ENCODE measurements around the gene SUPT4H1. TPM values are rescaled to one million over a fixed set of nuclear protein-coding genes. Genes with fewer than 3 reads are reported as not detected.

SUPT4H1 gene
- total RNA-seq, 1 donor from 2014 or later, result 62.6 TPM

DNA sequence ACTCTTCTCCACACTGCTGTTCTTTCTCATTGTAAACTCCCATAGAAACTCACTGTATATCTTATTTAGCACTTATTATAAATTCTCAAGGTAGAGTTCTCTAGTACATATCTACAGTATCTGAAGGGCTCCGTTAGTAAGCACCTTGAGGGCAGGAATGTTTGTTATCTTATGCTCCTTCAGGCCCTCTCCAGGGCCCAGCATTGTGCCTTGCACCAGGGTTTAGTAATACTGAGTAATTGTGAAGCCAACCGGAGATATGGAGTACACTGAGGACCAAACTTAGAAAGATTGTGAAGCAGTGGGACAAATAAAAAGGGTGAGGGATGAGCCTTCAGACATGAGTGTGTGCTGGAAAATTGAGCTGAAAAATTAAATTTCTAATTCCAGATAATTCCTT is 38.9 kb upstream of the SUPT4H1 start:
- H3K9ac ChIP-seq (ENCODE audit: low read depth in 1 of 3, low read length in 3 of 3), result no peak overlapping the region
- H3K27ac ChIP-seq (ENCODE audit: low read depth, low read length), result no peak overlapping the region
- H3K36me3 ChIP-seq (ENCODE audit: control insufficient read depth in 3 of 3, insufficient read depth in 3 of 3, low read length in 3 of 3), result no peaks in the 10 kb centered on the region
- H3K4me1 ChIP-seq (ENCODE audit: control insufficient read depth in 3 of 3, insufficient read depth in 3 of 3, low read length in 3 of 3), result no peaks in the 10 kb centered on the region
- peaks cover 0 to 13% (median 11%) of the 10 kb centered on the region in 3 donors for H3K27me3 ChIP-seq (ENCODE audit: control insufficient read depth in 3 of 3, insufficient read depth in 3 of 3, low read length in 3 of 3)
- no peaks in the 10 kb centered on the region for H3K9me3 ChIP-seq (ENCODE audit: control insufficient read depth in 3 of 3, low read length in 3 of 3)
- no peak overlapping the region for H3K4me3 ChIP-seq (ENCODE audit: low read length in 3 of 3)

DNA sequence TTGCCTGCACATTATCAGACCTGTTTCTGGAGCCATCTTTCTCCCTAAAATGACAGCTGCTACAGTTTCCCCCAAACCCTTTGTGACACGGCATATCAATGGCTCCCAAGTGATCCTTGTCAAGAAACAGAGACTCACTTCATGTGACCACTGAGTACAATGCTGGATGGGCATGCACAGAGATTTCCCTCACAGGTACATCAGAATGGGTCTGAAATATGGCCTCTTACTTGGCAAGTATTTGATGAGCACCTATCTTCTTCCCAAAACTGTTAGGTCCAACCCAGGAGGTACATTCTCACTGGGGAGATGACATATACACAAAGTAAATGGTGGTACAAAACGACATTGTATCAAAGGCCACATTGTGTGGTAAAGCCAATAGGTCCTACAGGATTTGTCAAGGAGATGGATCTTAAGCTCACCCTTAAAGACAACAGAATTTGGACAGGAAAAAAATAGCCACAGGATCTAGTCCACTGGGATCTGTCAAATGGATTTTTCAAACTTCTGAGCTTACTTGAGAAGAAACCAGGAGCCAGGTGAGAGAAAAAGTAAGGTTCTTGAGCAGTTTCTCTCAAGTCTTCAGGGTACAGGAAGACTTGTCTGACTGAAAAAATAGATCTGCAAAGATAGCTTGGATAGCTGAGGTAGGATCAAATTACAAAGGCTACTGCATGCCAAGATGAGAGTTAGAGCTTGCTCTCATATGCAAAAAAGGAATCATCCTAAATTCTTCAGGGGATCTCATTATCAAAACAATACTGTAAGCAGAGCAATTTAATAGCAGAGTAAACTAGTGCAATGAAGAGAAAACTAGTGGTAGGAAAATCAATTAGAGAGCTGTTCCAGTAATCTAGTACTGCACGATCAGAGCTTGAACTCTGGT is 36.5 kb upstream of the SUPT4H1 start:
- Histone ChIP-seq H3K27ac (ENCODE audit: low read depth, low read length) (no peak overlapping the region), H3K4me3 (ENCODE audit: low read length in 3 of 3) (no peak overlapping the region), H3K9me3 (ENCODE audit: control insufficient read depth in 3 of 3, low read length in 3 of 3) (no peaks in the 10 kb centered on the region), H3K36me3 (ENCODE audit: control insufficient read depth in 3 of 3, insufficient read depth in 3 of 3, low read length in 3 of 3) (no peaks in the 10 kb centered on the region), H3K4me1 (ENCODE audit: control insufficient read depth in 3 of 3, insufficient read depth in 3 of 3, low read length in 3 of 3) (no peaks in the 10 kb centered on the region), H3K9ac (ENCODE audit: low read depth in 1 of 3, low read length in 3 of 3) (no peak overlapping the region), H3K27me3 (ENCODE audit: control insufficient read depth in 3 of 3, insufficient read depth in 3 of 3, low read length in 3 of 3) (peaks cover 0 to 10% (median 8%) of the 10 kb centered on the region in 3 donors)

DNA sequence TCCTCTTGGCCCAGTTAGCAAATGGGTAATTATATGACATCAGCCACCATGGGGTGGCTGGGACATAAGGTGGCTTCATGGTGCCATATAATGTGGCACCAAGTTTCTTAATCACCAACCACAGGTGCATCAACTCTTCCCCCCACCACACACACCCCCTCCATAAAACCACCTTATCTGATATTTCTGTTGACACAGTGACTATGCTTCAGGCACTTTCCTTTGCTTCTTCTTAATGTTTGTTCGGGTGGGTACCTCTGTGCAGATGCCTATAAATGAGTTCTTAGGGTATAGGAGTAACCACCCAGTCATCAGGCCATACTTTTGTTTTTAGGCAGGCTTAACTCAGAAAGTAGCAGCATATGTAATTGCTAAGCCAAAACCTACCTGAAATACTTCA is 35.8 kb upstream of the SUPT4H1 start:
- H3K4me1 ChIP-seq (ENCODE audit: control insufficient read depth in 3 of 3, insufficient read depth in 3 of 3, low read length in 3 of 3), result no peaks in the 10 kb centered on the region
- no peak overlapping the region for H3K4me3 ChIP-seq (ENCODE audit: low read length in 3 of 3)
- no peaks in the 10 kb centered on the region for H3K9me3 ChIP-seq (ENCODE audit: control insufficient read depth in 3 of 3, low read length in 3 of 3)
- H3K36me3 ChIP-seq (ENCODE audit: control insufficient read depth in 3 of 3, insufficient read depth in 3 of 3, low read length in 3 of 3), result no peaks in the 10 kb centered on the region
- no peak overlapping the region for H3K9ac ChIP-seq (ENCODE audit: low read depth in 1 of 3, low read length in 3 of 3)
- peaks cover 0 to 10% (median 8%) of the 10 kb centered on the region in 3 donors for H3K27me3 ChIP-seq (ENCODE audit: control insufficient read depth in 3 of 3, insufficient read depth in 3 of 3, low read length in 3 of 3)
- H3K27ac ChIP-seq (ENCODE audit: low read depth, low read length), result no peak overlapping the region

DNA sequence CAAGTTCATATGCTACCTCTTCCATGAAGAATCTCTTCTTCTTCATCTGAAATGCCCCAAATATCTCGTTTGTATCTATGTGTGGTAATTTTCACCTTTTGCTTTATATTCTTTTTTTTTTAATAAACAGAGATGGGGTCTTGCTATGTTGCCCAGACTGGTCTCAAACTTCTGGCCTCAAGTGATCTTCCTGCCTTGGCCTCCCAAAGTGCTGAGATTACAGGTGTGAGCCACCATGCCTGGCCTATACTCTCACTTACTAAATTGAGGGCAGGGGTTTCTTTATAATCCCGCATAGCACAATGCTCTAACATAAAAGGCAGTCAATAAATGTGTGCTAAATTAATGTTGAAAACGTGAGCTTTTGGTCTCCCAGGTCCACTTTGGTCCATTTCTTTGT is 34.7 kb upstream of the SUPT4H1 start:
- H3K27me3 ChIP-seq (ENCODE audit: control insufficient read depth in 3 of 3, insufficient read depth in 3 of 3, low read length in 3 of 3), result peaks cover 0 to 10% (median 6%) of the 10 kb centered on the region in 3 donors
- H3K9me3 ChIP-seq (ENCODE audit: control insufficient read depth in 3 of 3, low read length in 3 of 3), result no peaks in the 10 kb centered on the region
- no peak overlapping the region for H3K9ac ChIP-seq (ENCODE audit: low read depth in 1 of 3, low read length in 3 of 3)
- no peak overlapping the region for H3K27ac ChIP-seq (ENCODE audit: low read depth, low read length)
- no peak overlapping the region for H3K4me3 ChIP-seq (ENCODE audit: low read length in 3 of 3)
- H3K36me3 ChIP-seq (ENCODE audit: control insufficient read depth in 3 of 3, insufficient read depth in 3 of 3, low read length in 3 of 3), result no peaks in the 10 kb centered on the region
- H3K4me1 ChIP-seq (ENCODE audit: control insufficient read depth in 3 of 3, insufficient read depth in 3 of 3, low read length in 3 of 3), result peaks cover 0 to 3% (median 0%) of the 10 kb centered on the region in 3 donors

DNA sequence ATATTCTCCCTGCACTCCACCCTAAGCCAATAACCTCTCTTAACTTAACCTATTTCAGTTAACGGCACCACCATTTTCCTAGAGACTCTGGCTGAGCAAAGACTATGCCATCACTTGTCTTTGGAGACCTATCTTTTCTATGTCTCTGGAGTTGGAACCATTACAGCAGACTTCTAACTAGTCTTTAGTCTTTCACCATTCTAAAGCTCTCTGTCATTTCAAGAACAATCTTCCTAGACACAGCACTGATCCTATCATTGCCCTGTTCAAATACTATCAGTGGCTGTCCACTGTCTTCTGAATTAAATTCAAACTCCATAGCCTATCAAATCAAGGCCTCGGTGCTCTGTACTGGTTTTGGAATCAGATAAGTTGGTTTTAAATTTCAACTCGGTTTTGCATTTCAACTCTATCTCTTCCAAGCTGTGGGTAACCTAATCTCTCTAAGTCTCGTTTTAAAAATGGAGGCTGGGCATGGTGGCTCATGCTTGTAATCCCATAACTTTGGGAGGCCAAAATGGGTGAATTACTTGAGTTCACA is 33.4 kb upstream of the SUPT4H1 start:
- Histone ChIP-seq H3K9me3 (ENCODE audit: control insufficient read depth in 3 of 3, low read length in 3 of 3) (no peaks in the 10 kb centered on the region), H3K9ac (ENCODE audit: low read depth in 1 of 3, low read length in 3 of 3) (no peak overlapping the region), H3K27me3 (ENCODE audit: control insufficient read depth in 3 of 3, insufficient read depth in 3 of 3, low read length in 3 of 3) (peaks cover 0 to 3% (median under 1%) of the 10 kb centered on the region in 3 donors), H3K4me1 (ENCODE audit: control insufficient read depth in 3 of 3, insufficient read depth in 3 of 3, low read length in 3 of 3) (peaks cover 0 to 3% (median 0%) of the 10 kb centered on the region in 3 donors), H3K4me3 (ENCODE audit: low read length in 3 of 3) (no peak overlapping the region), H3K36me3 (ENCODE audit: control insufficient read depth in 3 of 3, insufficient read depth in 3 of 3, low read length in 3 of 3) (no peaks in the 10 kb centered on the region), H3K27ac (ENCODE audit: low read depth, low read length) (no peak overlapping the region)

DNA sequence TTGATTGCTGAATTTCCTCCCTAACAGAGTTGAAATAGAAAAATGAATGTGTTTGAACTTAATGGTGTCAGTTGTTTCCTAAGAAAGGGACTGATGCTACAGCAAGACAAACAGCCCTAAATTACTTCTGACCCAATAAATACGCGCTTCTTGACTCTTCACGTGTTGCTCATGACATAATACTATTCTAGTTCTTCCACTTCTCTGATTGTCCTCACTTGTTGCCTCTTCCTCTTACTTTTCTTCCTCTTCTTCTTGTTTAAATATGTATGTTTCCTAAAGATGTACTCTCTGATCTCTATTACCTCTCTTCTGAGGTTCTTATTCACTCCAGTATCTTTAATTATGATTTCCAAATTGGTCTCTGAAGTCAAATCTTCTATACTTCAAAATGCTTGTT is 32.9 kb upstream of the SUPT4H1 start:
- Histone ChIP-seq H3K27ac (ENCODE audit: low read depth, low read length) (no peak overlapping the region), H3K36me3 (ENCODE audit: control insufficient read depth in 3 of 3, insufficient read depth in 3 of 3, low read length in 3 of 3) (no peaks in the 10 kb centered on the region), H3K4me3 (ENCODE audit: low read length in 3 of 3) (no peak overlapping the region), H3K4me1 (ENCODE audit: control insufficient read depth in 3 of 3, insufficient read depth in 3 of 3, low read length in 3 of 3) (peaks cover 0 to 3% (median 0%) of the 10 kb centered on the region in 3 donors), H3K9me3 (ENCODE audit: control insufficient read depth in 3 of 3, low read length in 3 of 3) (no peaks in the 10 kb centered on the region), H3K27me3 (ENCODE audit: control insufficient read depth in 3 of 3, insufficient read depth in 3 of 3, low read length in 3 of 3) (peaks cover 0 to 3% (median 0%) of the 10 kb centered on the region in 3 donors), H3K9ac (ENCODE audit: low read depth in 1 of 3, low read length in 3 of 3) (no peak overlapping the region)

DNA sequence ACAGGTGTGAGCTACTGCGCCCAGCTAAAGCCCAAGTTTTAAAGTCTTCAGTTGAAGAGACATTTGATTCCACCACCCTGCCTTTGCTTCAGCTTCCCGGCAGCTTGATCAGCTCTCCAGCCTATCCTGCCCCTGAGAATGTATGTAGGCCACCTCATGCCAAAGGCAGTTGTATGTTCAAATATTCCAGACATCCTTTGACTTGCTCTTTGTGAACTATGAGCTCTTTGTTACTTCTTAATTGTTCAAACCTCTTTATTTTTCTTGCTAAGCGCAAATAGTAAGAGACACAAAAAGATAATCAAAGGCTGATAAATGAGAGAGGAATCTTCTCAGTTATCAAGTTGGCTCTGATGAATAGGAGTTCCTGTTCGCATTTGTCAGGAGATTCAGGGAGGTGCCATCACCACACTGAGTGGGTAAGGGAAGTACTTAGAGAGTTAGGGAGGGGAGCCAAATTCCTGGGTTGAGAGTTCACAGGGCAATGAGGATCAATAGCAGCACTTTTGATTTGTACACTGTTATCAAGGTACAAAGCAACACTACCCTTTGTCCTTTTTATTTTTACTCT is 32.0 kb upstream of the SUPT4H1 start:
- Histone ChIP-seq H3K9me3 (ENCODE audit: control insufficient read depth in 3 of 3, low read length in 3 of 3) (no peaks in the 10 kb centered on the region), H3K27ac (ENCODE audit: low read depth, low read length) (no peak overlapping the region), H3K9ac (ENCODE audit: low read depth in 1 of 3, low read length in 3 of 3) (no peak overlapping the region)

DNA sequence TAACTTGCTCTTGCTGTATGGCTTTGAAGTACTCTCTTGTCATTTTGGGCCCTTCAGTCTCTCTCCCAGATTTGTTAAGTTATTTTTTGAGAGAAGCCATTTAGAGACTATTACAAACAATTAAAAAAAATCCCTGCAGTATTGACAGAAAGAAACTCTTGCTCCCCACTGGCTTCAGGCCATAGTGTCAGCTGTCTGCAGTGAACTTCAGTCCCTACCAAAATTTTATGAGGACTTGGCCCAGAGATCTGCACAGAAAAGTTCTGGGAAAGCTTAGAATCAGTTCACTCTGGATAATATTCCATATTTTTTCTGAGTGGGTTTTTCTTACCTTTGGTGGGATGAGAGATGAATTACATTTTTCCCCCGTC is 30.9 kb upstream of the SUPT4H1 start:
- Histone ChIP-seq H3K4me3 (ENCODE audit: low read length in 3 of 3) (no peak overlapping the region), H3K36me3 (ENCODE audit: control insufficient read depth in 3 of 3, insufficient read depth in 3 of 3, low read length in 3 of 3) (no peaks in the 10 kb centered on the region), H3K27ac (ENCODE audit: low read depth, low read length) (no peak overlapping the region), H3K27me3 (ENCODE audit: control insufficient read depth in 3 of 3, insufficient read depth in 3 of 3, low read length in 3 of 3) (peaks cover 0 to 3% (median 0%) of the 10 kb centered on the region in 3 donors), H3K9me3 (ENCODE audit: control insufficient read depth in 3 of 3, low read length in 3 of 3) (no peaks in the 10 kb centered on the region), H3K4me1 (ENCODE audit: control insufficient read depth in 3 of 3, insufficient read depth in 3 of 3, low read length in 3 of 3) (peaks cover 0 to 3% (median 0%) of the 10 kb centered on the region in 3 donors), H3K9ac (ENCODE audit: low read depth in 1 of 3, low read length in 3 of 3) (no peak overlapping the region)

More for the DNA sequence above, 32.0 kb upstream of the SUPT4H1 start:
- no peaks in the 10 kb centered on the region for H3K36me3 ChIP-seq (ENCODE audit: control insufficient read depth in 3 of 3, insufficient read depth in 3 of 3, low read length in 3 of 3)
- H3K4me3 ChIP-seq (ENCODE audit: low read length in 3 of 3), result no peak overlapping the region
- peaks cover 0 to 3% (median 0%) of the 10 kb centered on the region in 3 donors for H3K27me3 ChIP-seq (ENCODE audit: control insufficient read depth in 3 of 3, insufficient read depth in 3 of 3, low read length in 3 of 3)
- peaks cover 0 to 3% (median 0%) of the 10 kb centered on the region in 3 donors for H3K4me1 ChIP-seq (ENCODE audit: control insufficient read depth in 3 of 3, insufficient read depth in 3 of 3, low read length in 3 of 3)

DNA sequence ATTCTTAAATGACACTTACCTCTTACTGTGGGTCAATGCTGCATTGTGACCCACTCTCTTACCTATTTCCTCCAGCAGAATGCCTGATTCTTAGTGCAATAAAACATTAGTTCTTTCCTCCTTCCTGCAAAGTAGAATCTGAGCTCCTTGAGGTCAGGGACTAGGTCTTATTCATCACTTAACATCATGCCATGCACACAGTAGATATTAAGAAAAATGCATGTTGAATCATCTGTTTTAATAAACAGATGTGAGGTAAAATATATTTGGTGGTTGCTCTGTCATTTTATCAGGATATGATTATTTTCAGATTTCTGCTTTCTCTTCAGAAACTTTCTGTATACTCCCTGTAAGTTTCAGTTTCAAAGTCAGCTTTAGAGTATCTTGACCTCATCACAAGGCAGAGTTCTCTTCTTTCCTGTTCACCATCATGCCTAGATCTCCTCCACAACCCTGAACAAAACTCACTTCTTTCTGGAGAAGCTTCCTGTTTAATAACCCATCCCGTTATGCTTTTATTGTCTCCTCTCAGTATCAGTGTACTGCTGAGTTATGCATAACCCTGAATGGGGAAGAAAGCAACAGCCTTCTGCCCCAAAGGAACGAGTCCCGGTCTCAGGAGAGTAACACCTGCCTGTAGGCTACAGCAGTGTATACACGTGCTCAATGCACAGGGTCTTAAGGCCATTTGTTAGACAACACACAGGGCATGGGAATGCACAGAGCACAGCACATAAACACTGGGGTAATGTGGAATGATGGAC is 30.3 kb upstream of the SUPT4H1 start:
- Histone ChIP-seq H3K4me3 (ENCODE audit: low read length in 3 of 3) (no peak overlapping the region), H3K27me3 (ENCODE audit: control insufficient read depth in 3 of 3, insufficient read depth in 3 of 3, low read length in 3 of 3) (no peaks in the 10 kb centered on the region), H3K9me3 (ENCODE audit: control insufficient read depth in 3 of 3, low read length in 3 of 3) (no peaks in the 10 kb centered on the region), H3K27ac (ENCODE audit: low read depth, low read length) (no peak overlapping the region), H3K36me3 (ENCODE audit: control insufficient read depth in 3 of 3, insufficient read depth in 3 of 3, low read length in 3 of 3) (no peaks in the 10 kb centered on the region), H3K9ac (ENCODE audit: low read depth in 1 of 3, low read length in 3 of 3) (no peak overlapping the region), H3K4me1 (ENCODE audit: control insufficient read depth in 3 of 3, insufficient read depth in 3 of 3, low read length in 3 of 3) (peaks cover 0 to 3% (median 0%) of the 10 kb centered on the region in 3 donors)
